Fibroblast of lung (primary cell): ENCODE results near the gene HES1. TPM values are rescaled to one million over a fixed set of nuclear protein-coding genes. Genes with fewer than 3 reads are reported as not detected.

Experiments used
- DNase-seq, 2 donors: peaks; one replicate each; pipeline versions ENCODE4 v3.0.0 to v3.0.0-alpha.2; 2010; ENCODE audit warnings: low read depth in 2 of 2
- H2AFZ ChIP-seq: 2 replicates; pipeline ENCODE4 v1.5.1; 2012; ENCODE audit warnings: low read length, control low read depth, inconsistent platforms
- H3K27ac ChIP-seq: 2 replicates; pipeline ENCODE4 v1.5.1; 2011; ENCODE audit warnings: low read length, control low read depth; ENCODE audit not compliant: insufficient read depth
- H3K27me3 ChIP-seq: 2 replicates; pipeline ENCODE4 v1.5.1; 2011; ENCODE audit warnings: mild to moderate bottlenecking, low read length; ENCODE audit not compliant: control insufficient read depth, insufficient read depth
- H3K36me3 ChIP-seq: 2 replicates; pipeline ENCODE4 v1.5.1; 2011; ENCODE audit warnings: low read length; ENCODE audit not compliant: control insufficient read depth, insufficient read depth
- H3K4me1 ChIP-seq: 2 replicates; pipeline ENCODE4 v1.5.1; 2011; ENCODE audit warnings: low read length; ENCODE audit not compliant: control insufficient read depth, insufficient read depth; ENCODE audit errors: extremely low read depth
- H3K4me2 ChIP-seq: 2 replicates; pipeline ENCODE4 v1.5.1; 2011; ENCODE audit warnings: low read length, control low read depth; ENCODE audit not compliant: insufficient read depth; ENCODE audit errors: extremely low read depth
- H3K4me3 ChIP-seq, 4 experiments: fragments of 200-600 bp in 1 of 4; sonication (generic) in 1 of 4; replicated peaks in 1 of 4; 2 replicates each; pipeline ENCODE4 v1.5.1; 2011 to 2016; ENCODE audit warnings: low read length in 4 of 4, low read depth in 3 of 4, mild to moderate bottlenecking in 3 of 4, control low read depth in 2 of 4, inconsistent platforms in 1 of 4, mixed read lengths in 1 of 4; ENCODE audit not compliant: insufficient read depth in 1 of 4; ENCODE audit errors: control extremely low read depth in 1 of 4
- H3K79me2 ChIP-seq: 2 replicates; pipeline ENCODE4 v1.5.1; 2012; ENCODE audit warnings: mild to moderate bottlenecking, low read length, inconsistent platforms; ENCODE audit not compliant: control insufficient read depth, insufficient read depth
- H3K9ac ChIP-seq: 2 replicates; pipeline ENCODE4 v1.5.1; 2011; ENCODE audit warnings: mild to moderate bottlenecking, low read length, control low read depth; ENCODE audit not compliant: insufficient read depth
- H3K9me3 ChIP-seq: 2 replicates; pipeline ENCODE4 v1.5.1; 2012; ENCODE audit warnings: low read depth, low read length; ENCODE audit not compliant: control insufficient read depth, insufficient read depth
- H4K20me1 ChIP-seq: 2 replicates; pipeline ENCODE4 v1.5.1; 2011; ENCODE audit warnings: low read length; ENCODE audit not compliant: control insufficient read depth, insufficient read depth; ENCODE audit errors: extremely low read depth
- CTCF ChIP-seq, 2 donors: IDR thresholded peaks in 1 of 2; conservative IDR thresholded peaks in 1 of 2; 1 replicate in 1 of 2; 2 replicates in 1 of 2; pipeline ENCODE4 v1.5.1; 2011 to 2012; ENCODE audit warnings: low read length in 2 of 2, control low read depth in 1 of 2, inconsistent platforms in 1 of 2, low read depth in 1 of 2, mild to moderate bottlenecking in 1 of 2
- EZH2 ChIP-seq: IDR thresholded peaks from 2 replicates; pipeline ENCODE4 v1.5.1; 2012; ENCODE audit warnings: low read length, control low read depth, mild to moderate bottlenecking; ENCODE audit errors: missing control alignments
- polyA plus RNA-seq, 2 donors: library from polyadenylated mRNA; depleted of rRNA in 1 of 2; stranded (reverse) in 1 of 2; unstranded in 1 of 2; fragments of >200 nt; gene quantifications; 2 replicates each; pipeline ENCODE4 v1.2.1, GENCODE V29; 2011 to 2012; ENCODE audit warnings: missing spikeins in 1 of 2
- total RNA-seq: library from RNA; depleted of rRNA; stranded (reverse); fragments of >200 nt; gene quantifications from 2 replicates; pipeline ENCODE4 v1.2.1, GENCODE V29; 2014

The HES1 gene
- total and polyA plus RNA-seq, 2 donors (not counting 1 experiment from before 2014, with no cell fraction given), result 0.17 to 1.2 TPM

GRCh38 chr3:194095902-194096301, 40.0 kb upstream of the HES1 start:
- H3K4me3 ChIP-seq, result no peak overlapping the region
- H3K9me3 ChIP-seq, result no peaks in the 10 kb centered on the region
- no peak for DNase-seq
- no peak overlapping the region for H3K27ac ChIP-seq
- H3K27me3 ChIP-seq, result peaks cover 4% of the 10 kb centered on the region
- H3K9ac ChIP-seq, result no peak overlapping the region
- no peak overlapping the region for H2AFZ ChIP-seq
- H3K79me2 ChIP-seq, result no peaks in the 10 kb centered on the region
- H3K4me1 ChIP-seq, result no peaks in the 10 kb centered on the region
- no peaks in the 10 kb centered on the region for H3K36me3 ChIP-seq
- H3K4me2 ChIP-seq, result no peak overlapping the region
- no peak for TF ChIP-seq CTCF (conservative IDR thresholded peaks at IDR 0.05 in 1 of 2, IDR thresholded peaks at IDR 0.05 in 1 of 2; ENCODE audit: low read depth in 1 of 2, low read length in 2 of 2)
- TF ChIP-seq EZH2, result no peak
- no peaks in the 10 kb centered on the region for H4K20me1 ChIP-seq

- Histone ChIP-seq H3K9ac (no peak overlapping the region), H3K36me3 (no peaks in the 10 kb centered on the region), H4K20me1 (no peaks in the 10 kb centered on the region), H3K27ac (no peak overlapping the region), H3K79me2 (no peaks in the 10 kb centered on the region), H3K9me3 (no peaks in the 10 kb centered on the region), H3K4me1 (no peaks in the 10 kb centered on the region), H3K27me3 (peaks cover 4% of the 10 kb centered on the region), H3K4me3 (no peak overlapping the region), H2AFZ (no peak overlapping the region), H3K4me2 (no peak overlapping the region)
- peak in 1 of 2 donors; percentile 24 for DNase-seq
- TF ChIP-seq EZH2 (no peak), CTCF (conservative IDR thresholded peaks at IDR 0.05 in 1 of 2, IDR thresholded peaks at IDR 0.05 in 1 of 2; ENCODE audit: low read depth in 1 of 2, low read length in 2 of 2) (no peak)
Observed at GRCh38 chr3:194097141-194097882, 38.6 kb upstream of the HES1 start.

- Histone ChIP-seq H3K4me2 (no peak overlapping the region), H4K20me1 (no peaks in the 10 kb centered on the region), H3K9me3 (no peaks in the 10 kb centered on the region), H3K4me1 (no peaks in the 10 kb centered on the region), H3K9ac (no peak overlapping the region), H3K4me3 (no peak overlapping the region), H3K36me3 (no peaks in the 10 kb centered on the region), H3K27me3 (peaks cover 4% of the 10 kb centered on the region), H3K79me2 (no peaks in the 10 kb centered on the region), H3K27ac (no peak overlapping the region), H2AFZ (no peak overlapping the region)
- no peak for DNase-seq
- TF ChIP-seq CTCF (conservative IDR thresholded peaks at IDR 0.05 in 1 of 2, IDR thresholded peaks at IDR 0.05 in 1 of 2; ENCODE audit: low read depth in 1 of 2, low read length in 2 of 2), result no peak
- TF ChIP-seq EZH2, result no peak
Observed at GRCh38 chr3:194098081-194098842, 37.7 kb upstream of the HES1 start.
